GM23338 (cell line): ENCODE measurements around the gene PCBP4. TPM values are rescaled to one million over a fixed set of nuclear protein-coding genes. Genes with fewer than 3 reads are reported as not detected.

ENCODE experiments used
- ATAC-seq: fragments of 200-7000 bp; cut with Tn5 transposase; 3 replicates; pipeline ENCODE4 v1.9.1; 2020
- DNase-seq: peaks from one replicate; pipeline ENCODE4 v3.0.0-alpha.2; 2015; ENCODE audit warnings: low spot score
- H2AFZ ChIP-seq: fragments of 200-600 bp; sonication (generic); 2 replicates; pipeline ENCODE4 v1.8.0; 2016; ENCODE audit warnings: antibody characterized with exemption, mild to moderate bottlenecking, moderate library complexity
- H3F3A ChIP-seq: fragments of 200-600 bp; sonication (generic); replicated peaks from 2 replicates; pipeline ENCODE4 v1.8.0; 2017; ENCODE audit warnings: antibody characterized with exemption, mixed run types, low read depth
- H3K27ac ChIP-seq: fragments of 200-600 bp; sonication (generic); 2 replicates; pipeline ENCODE4 v1.6.1; 2016; ENCODE audit warnings: low read depth
- H3K27me3 ChIP-seq: fragments of 200-600 bp; sonication (generic); 2 replicates; pipeline ENCODE4 v1.8.0; 2016; ENCODE audit warnings: mild to moderate bottlenecking, mixed run types, moderate library complexity; ENCODE audit not compliant: insufficient read depth
- H3K36me3 ChIP-seq: fragments of 200-600 bp; sonication (generic); 2 replicates; pipeline ENCODE4 v1.8.0; 2016; ENCODE audit warnings: mild to moderate bottlenecking; ENCODE audit not compliant: insufficient read depth
- H3K4me1 ChIP-seq: fragments of 200-600 bp; sonication (generic); 2 replicates; pipeline ENCODE4 v1.8.0; 2016; ENCODE audit warnings: mild to moderate bottlenecking, moderate library complexity; ENCODE audit not compliant: insufficient read depth
- H3K4me2 ChIP-seq: fragments of 200-600 bp; sonication (generic); 2 replicates; pipeline ENCODE4 v1.7.1; 2017; ENCODE audit warnings: mixed run types
- H3K4me3 ChIP-seq: fragments of 200-600 bp; sonication (generic); 2 replicates; pipeline ENCODE4 v1.6.1; 2016; ENCODE audit warnings: mixed run types
- H3K79me2 ChIP-seq: fragments of 200-600 bp; sonication (generic); replicated peaks from 2 replicates; pipeline ENCODE4 v1.8.0; 2017; ENCODE audit warnings: mild to moderate bottlenecking; ENCODE audit not compliant: insufficient read depth
- H3K9me2 ChIP-seq: fragments of 200-600 bp; sonication (generic); 2 replicates; pipeline ENCODE4 v1.8.0; 2017; ENCODE audit not compliant: insufficient read depth
- H4K20me1 ChIP-seq: fragments of 200-600 bp; sonication (generic); replicated peaks from 2 replicates; pipeline ENCODE4 v1.8.0; 2017; ENCODE audit warnings: mild to moderate bottlenecking; ENCODE audit not compliant: insufficient read depth
- H3K27ac Mint-ChIP-seq: 2 replicates; pipeline ENCODE4 v1.8.0; 2020; ENCODE audit warnings: inconsistent platforms, mild to moderate bottlenecking, moderate library complexity, mixed read lengths
- H3K27me3 Mint-ChIP-seq: 3 replicates; pipeline ENCODE4 v1.8.0; 2022; ENCODE audit warnings: low read depth, mild to moderate bottlenecking, moderate library complexity, mixed read lengths, inconsistent platforms; ENCODE audit not compliant: insufficient read depth, poor library complexity
- H3K36me3 Mint-ChIP-seq: 3 replicates; pipeline ENCODE4 v1.8.0; 2021; ENCODE audit warnings: low read depth, mild to moderate bottlenecking, inconsistent platforms, moderate library complexity, mixed read lengths
- H3K4me1 Mint-ChIP-seq: 3 replicates; pipeline ENCODE4 v1.8.0; 2020; ENCODE audit warnings: mild to moderate bottlenecking, inconsistent platforms, mixed read lengths
- H3K4me3 Mint-ChIP-seq: 3 replicates; pipeline ENCODE4 v1.8.0; 2021; ENCODE audit warnings: moderate library complexity, mild to moderate bottlenecking, inconsistent platforms, mixed read lengths
- H3K9me3 Mint-ChIP-seq: 3 replicates; pipeline ENCODE4 v1.8.0; 2020; ENCODE audit warnings: moderate library complexity, mild to moderate bottlenecking, inconsistent platforms, mixed read lengths
- CREB1 ChIP-seq: fragments of 250-450 bp; sonication (Bioruptor Pico); IDR thresholded peaks from 2 replicates; pipeline ENCODE4 v1.5.0; 2020; ENCODE audit warnings: low read depth, mild to moderate bottlenecking, moderate library complexity
- EZH2 ChIP-seq: fragments of 200-600 bp; sonication (generic); IDR thresholded peaks from one replicate; pipeline ENCODE4 v1.8.0; 2017; ENCODE audit warnings: antibody characterized with exemption, mild to moderate bottlenecking, low read depth; ENCODE audit not compliant: unreplicated experiment
- EZH2phosphoT487 ChIP-seq: fragments of 200-600 bp; sonication (generic); IDR thresholded peaks from one replicate; pipeline ENCODE4 v1.8.1; 2018; ENCODE audit warnings: antibody characterized with exemption; ENCODE audit not compliant: unreplicated experiment
- JUNB ChIP-seq: IDR thresholded peaks from one replicate; pipeline ENCODE4 v1.6.1; 2016; ENCODE audit warnings: antibody characterized with exemption; ENCODE audit not compliant: unreplicated experiment
- NANOG ChIP-seq: IDR thresholded peaks from 2 replicates; pipeline ENCODE4 v1.6.1; 2016; ENCODE audit warnings: antibody characterized with exemption, borderline replicate concordance
- POLR2AphosphoS5 ChIP-seq: IDR thresholded peaks from 2 replicates; pipeline ENCODE4 v1.6.1; 2016; ENCODE audit warnings: antibody characterized with exemption, low read depth
- STAT1 ChIP-seq: IDR thresholded peaks from one replicate; pipeline ENCODE4 v1.6.1; 2016; ENCODE audit warnings: antibody characterized with exemption; ENCODE audit not compliant: unreplicated experiment
- ZNF114 ChIP-seq: fragments of 250-450 bp; sonication (Bioruptor Pico); IDR thresholded peaks from 2 replicates; pipeline ENCODE4 v1.5.0; 2020; ENCODE audit warnings: mild to moderate bottlenecking, moderate library complexity
- ZNF331 ChIP-seq: fragments of 250-450 bp; sonication (Bioruptor Pico); IDR thresholded peaks from 2 replicates; pipeline ENCODE4 v1.5.0; 2020; ENCODE audit warnings: low read depth, mild to moderate bottlenecking, moderate library complexity
- polyA plus RNA-seq: library from polyadenylated mRNA; unstranded; fragments of >200 nt; fragmentation: Nextera tagmentation; extraction: Ambion mirVana; gene quantifications from 2 replicates; pipeline ENCODE4 v1.2.1, GENCODE V29; 2016
- total RNA-seq: library from RNA; depleted of rRNA; stranded (reverse); fragments of >200 nt; shearing (Covaris generic); gene quantifications from 2 replicates; pipeline ENCODE4 v1.2.3, GENCODE V29; 2014
- TF ChIP-seq, protein P1 (sequence below): IDR thresholded peaks from 2 replicates; pipeline ENCODE4 v1.6.1; 2016; ENCODE audit warnings: antibody characterized with exemption
- TF ChIP-seq, protein P2 (sequence below): fragments of 250-450 bp; sonication (Bioruptor Pico); IDR thresholded peaks from 2 replicates; pipeline ENCODE4 v1.5.0; 2020; ENCODE audit warnings: mild to moderate bottlenecking, moderate library complexity
- TF ChIP-seq, protein P3 (sequence below): IDR thresholded peaks from one replicate; pipeline ENCODE4 v1.6.1; 2018; ENCODE audit warnings: antibody characterized with exemption; ENCODE audit not compliant: unreplicated experiment
- TF ChIP-seq, protein P4 (sequence below), 2 experiments: fragments of 200-600 bp in 1 of 2; sonication (generic) in 1 of 2; conservative IDR thresholded peaks; 2 replicates each; pipeline versions ENCODE4 v1.5.1 to v1.6.1; 2016 to 2017; ENCODE audit warnings: antibody characterized with exemption in 2 of 2, low read depth in 2 of 2, mild to moderate bottlenecking in 2 of 2, moderate library complexity in 1 of 2

The PCBP4 gene
- total and polyA plus RNA-seq, 2 experiments from 2014 or later, result 11.8 to 37.6 TPM

- Histone ChIP-seq H3K36me3 (peaks cover 12% of the 10 kb centered on the region), H3F3A (0 out of 2 replicates have a peak, but pooled peaks cover 2% of the 10 kb centered on the region), H4K20me1 (peaks cover 12% of the 10 kb centered on the region), H3K4me1 (peaks cover 9% of the 10 kb centered on the region; the same call in 1 of the 2 replicates), H3K27ac (no peak overlapping the region), H3K9me2 (no peaks in the 10 kb centered on the region), H2AFZ (no peak overlapping the region), H3K4me3 (no peak overlapping the region), H3K27me3 (no peaks in the 10 kb centered on the region), H3K4me2 (no peak overlapping the region), H3K79me2 (peaks cover 21% of the 10 kb centered on the region)
- H3K27me3 Mint-ChIP-seq, result peaks cover 5% of the 10 kb centered on the region
- DNase-seq (no peak), ATAC-seq (no peak)
- H3K27ac Mint-ChIP-seq, result no peak overlapping the region
- TF ChIP-seq, protein P1, sequence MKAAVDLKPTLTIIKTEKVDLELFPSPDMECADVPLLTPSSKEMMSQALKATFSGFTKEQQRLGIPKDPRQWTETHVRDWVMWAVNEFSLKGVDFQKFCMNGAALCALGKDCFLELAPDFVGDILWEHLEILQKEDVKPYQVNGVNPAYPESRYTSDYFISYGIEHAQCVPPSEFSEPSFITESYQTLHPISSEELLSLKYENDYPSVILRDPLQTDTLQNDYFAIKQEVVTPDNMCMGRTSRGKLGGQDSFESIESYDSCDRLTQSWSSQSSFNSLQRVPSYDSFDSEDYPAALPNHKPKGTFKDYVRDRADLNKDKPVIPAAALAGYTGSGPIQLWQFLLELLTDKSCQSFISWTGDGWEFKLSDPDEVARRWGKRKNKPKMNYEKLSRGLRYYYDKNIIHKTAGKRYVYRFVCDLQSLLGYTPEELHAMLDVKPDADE, result no peak
- TF ChIP-seq EZH2 (no peak), NANOG (no peak), ZNF331 (CRISPR knock-in tag) (no peak), POLR2AphosphoS5 (no peak), JUNB (no peak), ZNF114 (CRISPR knock-in tag) (no peak), EZH2phosphoT487 (no peak), CREB1 (CRISPR knock-in tag) (no peak), STAT1 (no peak)
- TF ChIP-seq, protein P2, sequence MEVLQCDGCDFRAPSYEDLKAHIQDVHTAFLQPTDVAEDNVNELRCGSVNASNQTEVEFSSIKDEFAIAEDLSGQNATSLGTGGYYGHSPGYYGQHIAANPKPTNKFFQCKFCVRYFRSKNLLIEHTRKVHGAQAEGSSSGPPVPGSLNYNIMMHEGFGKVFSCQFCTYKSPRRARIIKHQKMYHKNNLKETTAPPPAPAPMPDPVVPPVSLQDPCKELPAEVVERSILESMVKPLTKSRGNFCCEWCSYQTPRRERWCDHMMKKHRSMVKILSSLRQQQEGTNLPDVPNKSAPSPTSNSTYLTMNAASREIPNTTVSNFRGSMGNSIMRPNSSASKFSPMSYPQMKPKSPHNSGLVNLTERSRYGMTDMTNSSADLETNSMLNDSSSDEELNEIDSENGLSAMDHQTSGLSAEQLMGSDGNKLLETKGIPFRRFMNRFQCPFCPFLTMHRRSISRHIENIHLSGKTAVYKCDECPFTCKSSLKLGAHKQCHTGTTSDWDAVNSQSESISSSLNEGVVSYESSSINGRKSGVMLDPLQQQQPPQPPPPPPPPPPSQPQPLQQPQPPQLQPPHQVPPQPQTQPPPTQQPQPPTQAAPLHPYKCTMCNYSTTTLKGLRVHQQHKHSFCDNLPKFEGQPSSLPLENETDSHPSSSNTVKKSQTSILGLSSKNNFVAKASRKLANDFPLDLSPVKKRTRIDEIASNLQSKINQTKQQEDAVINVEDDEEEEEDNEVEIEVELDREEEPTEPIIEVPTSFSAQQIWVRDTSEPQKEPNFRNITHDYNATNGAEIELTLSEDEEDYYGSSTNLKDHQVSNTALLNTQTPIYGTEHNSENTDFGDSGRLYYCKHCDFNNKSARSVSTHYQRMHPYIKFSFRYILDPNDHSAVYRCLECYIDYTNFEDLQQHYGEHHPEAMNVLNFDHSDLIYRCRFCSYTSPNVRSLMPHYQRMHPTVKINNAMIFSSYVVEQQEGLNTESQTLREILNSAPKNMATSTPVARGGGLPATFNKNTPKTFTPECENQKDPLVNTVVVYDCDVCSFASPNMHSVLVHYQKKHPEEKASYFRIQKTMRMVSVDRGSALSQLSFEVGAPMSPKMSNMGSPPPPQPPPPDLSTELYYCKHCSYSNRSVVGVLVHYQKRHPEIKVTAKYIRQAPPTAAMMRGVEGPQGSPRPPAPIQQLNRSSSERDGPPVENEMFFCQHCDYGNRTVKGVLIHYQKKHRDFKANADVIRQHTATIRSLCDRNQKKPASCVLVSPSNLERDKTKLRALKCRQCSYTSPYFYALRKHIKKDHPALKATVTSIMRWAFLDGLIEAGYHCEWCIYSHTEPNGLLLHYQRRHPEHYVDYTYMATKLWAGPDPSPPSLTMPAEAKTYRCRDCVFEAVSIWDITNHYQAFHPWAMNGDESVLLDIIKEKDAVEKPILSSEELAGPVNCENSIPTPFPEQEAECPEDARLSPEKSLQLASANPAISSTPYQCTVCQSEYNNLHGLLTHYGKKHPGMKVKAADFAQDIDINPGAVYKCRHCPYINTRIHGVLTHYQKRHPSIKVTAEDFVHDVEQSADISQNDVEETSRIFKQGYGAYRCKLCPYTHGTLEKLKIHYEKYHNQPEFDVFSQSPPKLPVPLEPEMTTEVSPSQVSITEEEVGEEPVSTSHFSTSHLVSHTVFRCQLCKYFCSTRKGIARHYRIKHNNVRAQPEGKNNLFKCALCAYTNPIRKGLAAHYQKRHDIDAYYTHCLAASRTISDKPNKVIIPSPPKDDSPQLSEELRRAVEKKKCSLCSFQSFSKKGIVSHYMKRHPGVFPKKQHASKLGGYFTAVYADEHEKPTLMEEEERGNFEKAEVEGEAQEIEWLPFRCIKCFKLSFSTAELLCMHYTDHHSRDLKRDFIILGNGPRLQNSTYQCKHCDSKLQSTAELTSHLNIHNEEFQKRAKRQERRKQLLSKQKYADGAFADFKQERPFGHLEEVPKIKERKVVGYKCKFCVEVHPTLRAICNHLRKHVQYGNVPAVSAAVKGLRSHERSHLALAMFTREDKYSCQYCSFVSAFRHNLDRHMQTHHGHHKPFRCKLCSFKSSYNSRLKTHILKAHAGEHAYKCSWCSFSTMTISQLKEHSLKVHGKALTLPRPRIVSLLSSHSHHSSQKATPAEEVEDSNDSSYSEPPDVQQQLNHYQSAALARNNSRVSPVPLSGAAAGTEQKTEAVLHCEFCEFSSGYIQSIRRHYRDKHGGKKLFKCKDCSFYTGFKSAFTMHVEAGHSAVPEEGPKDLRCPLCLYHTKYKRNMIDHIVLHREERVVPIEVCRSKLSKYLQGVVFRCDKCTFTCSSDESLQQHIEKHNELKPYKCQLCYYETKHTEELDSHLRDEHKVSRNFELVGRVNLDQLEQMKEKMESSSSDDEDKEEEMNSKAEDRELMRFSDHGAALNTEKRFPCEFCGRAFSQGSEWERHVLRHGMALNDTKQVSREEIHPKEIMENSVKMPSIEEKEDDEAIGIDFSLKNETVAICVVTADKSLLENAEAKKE (CRISPR knock-in tag), result no peak
- TF ChIP-seq, protein P3, sequence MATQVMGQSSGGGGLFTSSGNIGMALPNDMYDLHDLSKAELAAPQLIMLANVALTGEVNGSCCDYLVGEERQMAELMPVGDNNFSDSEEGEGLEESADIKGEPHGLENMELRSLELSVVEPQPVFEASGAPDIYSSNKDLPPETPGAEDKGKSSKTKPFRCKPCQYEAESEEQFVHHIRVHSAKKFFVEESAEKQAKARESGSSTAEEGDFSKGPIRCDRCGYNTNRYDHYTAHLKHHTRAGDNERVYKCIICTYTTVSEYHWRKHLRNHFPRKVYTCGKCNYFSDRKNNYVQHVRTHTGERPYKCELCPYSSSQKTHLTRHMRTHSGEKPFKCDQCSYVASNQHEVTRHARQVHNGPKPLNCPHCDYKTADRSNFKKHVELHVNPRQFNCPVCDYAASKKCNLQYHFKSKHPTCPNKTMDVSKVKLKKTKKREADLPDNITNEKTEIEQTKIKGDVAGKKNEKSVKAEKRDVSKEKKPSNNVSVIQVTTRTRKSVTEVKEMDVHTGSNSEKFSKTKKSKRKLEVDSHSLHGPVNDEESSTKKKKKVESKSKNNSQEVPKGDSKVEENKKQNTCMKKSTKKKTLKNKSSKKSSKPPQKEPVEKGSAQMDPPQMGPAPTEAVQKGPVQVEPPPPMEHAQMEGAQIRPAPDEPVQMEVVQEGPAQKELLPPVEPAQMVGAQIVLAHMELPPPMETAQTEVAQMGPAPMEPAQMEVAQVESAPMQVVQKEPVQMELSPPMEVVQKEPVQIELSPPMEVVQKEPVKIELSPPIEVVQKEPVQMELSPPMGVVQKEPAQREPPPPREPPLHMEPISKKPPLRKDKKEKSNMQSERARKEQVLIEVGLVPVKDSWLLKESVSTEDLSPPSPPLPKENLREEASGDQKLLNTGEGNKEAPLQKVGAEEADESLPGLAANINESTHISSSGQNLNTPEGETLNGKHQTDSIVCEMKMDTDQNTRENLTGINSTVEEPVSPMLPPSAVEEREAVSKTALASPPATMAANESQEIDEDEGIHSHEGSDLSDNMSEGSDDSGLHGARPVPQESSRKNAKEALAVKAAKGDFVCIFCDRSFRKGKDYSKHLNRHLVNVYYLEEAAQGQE, result no peak
- TF ChIP-seq, protein P4, sequence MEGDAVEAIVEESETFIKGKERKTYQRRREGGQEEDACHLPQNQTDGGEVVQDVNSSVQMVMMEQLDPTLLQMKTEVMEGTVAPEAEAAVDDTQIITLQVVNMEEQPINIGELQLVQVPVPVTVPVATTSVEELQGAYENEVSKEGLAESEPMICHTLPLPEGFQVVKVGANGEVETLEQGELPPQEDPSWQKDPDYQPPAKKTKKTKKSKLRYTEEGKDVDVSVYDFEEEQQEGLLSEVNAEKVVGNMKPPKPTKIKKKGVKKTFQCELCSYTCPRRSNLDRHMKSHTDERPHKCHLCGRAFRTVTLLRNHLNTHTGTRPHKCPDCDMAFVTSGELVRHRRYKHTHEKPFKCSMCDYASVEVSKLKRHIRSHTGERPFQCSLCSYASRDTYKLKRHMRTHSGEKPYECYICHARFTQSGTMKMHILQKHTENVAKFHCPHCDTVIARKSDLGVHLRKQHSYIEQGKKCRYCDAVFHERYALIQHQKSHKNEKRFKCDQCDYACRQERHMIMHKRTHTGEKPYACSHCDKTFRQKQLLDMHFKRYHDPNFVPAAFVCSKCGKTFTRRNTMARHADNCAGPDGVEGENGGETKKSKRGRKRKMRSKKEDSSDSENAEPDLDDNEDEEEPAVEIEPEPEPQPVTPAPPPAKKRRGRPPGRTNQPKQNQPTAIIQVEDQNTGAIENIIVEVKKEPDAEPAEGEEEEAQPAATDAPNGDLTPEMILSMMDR (conservative IDR thresholded peaks at IDR 0.05; ENCODE audit: low read depth in 2 of 2), result no peak
- no peak overlapping the region for H3K4me3 Mint-ChIP-seq
- peaks cover 86% of the 10 kb centered on the region for H3K36me3 Mint-ChIP-seq
- H3K4me1 Mint-ChIP-seq, result peaks cover 13% of the 10 kb centered on the region
- H3K9me3 Mint-ChIP-seq, result no peaks in the 10 kb centered on the region
Measured at GRCh38 chr3:51935886-51936755, 31.1 kb downstream of the PCBP4 start.
